NCI-H526 treated with DMSO at 0.1 percent for 48 hours (cell line): ENCODE results near the gene DDX55.
"Not testable (repeated sequence)": the region's sequence is repeated elsewhere in the genome, so short reads cannot be mapped to it uniquely, and the experiment has no call there.

Experiments
- DNase-seq: peaks from one replicate; lab custom pipeline; 2025; lab: John Stamatoyannopoulos, UW

The DDX55 gene

GRCh38 chr12:123601602-123602489 is at the start of gene DDX55:
DDX55 (plus strand) TSS chr12:123602099; CDS start chr12:123602149, 50 bp downstream.
- DNase-seq, result peak; percentile 66

- DNase-seq, result not testable (repeated sequence)
Observed at GRCh38 chr12:123554136-123554535, 47.8 kb upstream of the DDX55 start.

GRCh38 chr12:123554843-123555242 is 47.1 kb upstream of the DDX55 start:
- DNase-seq, result not testable (repeated sequence)

- not testable (repeated sequence) for DNase-seq
Observed at GRCh38 chr12:123558487-123558886, 43.4 kb upstream of the DDX55 start.

GRCh38 chr12:123559468-123559867 is 42.4 kb upstream of the DDX55 start:
- no peak for DNase-seq

- DNase-seq, result no peak
Observed at GRCh38 chr12:123571343-123571813, 30.5 kb upstream of the DDX55 start.

- DNase-seq, result no peak
Observed at GRCh38 chr12:123572391-123572790, 29.5 kb upstream of the DDX55 start.

GRCh38 chr12:123573870-123574269 is 28.0 kb upstream of the DDX55 start:
- no peak for DNase-seq

- no peak for DNase-seq
Observed at GRCh38 chr12:123576611-123577010, 25.3 kb upstream of the DDX55 start.

- DNase-seq, result no peak
Observed at GRCh38 chr12:123578243-123578642, 23.7 kb upstream of the DDX55 start.

- not testable (repeated sequence) for DNase-seq
Observed at GRCh38 chr12:123578829-123579228, 23.1 kb upstream of the DDX55 start.

- no peak for DNase-seq
Observed at GRCh38 chr12:123580772-123581171, 21.1 kb upstream of the DDX55 start.

GRCh38 chr12:123591702-123592481 is 10.0 kb upstream of the DDX55 start:
- no peak for DNase-seq

GRCh38 chr12:123595729-123596128 is 6.2 kb upstream of the DDX55 start:
- DNase-seq, result no peak

GRCh38 chr12:123597100-123597499 is 4.8 kb upstream of the DDX55 start:
- no peak for DNase-seq

GRCh38 chr12:123598522-123598921 is 3.4 kb upstream of the DDX55 start:
- no peak for DNase-seq

GRCh38 chr12:123599310-123599709 is 2.6 kb upstream of the DDX55 start:
- DNase-seq, result no peak

- DNase-seq, result no peak
Observed at GRCh38 chr12:123599721-123600120, 2.2 kb upstream of the DDX55 start.

GRCh38 chr12:123602651-123603195 is 824 bp downstream of the DDX55 start:
- DNase-seq, result no peak

- DNase-seq, result not testable (repeated sequence)
Observed at GRCh38 chr12:123603495-123603894, 1.6 kb downstream of the DDX55 start.

GRCh38 chr12:123607756-123608155 is 5.9 kb downstream of the DDX55 start:
- DNase-seq, result no peak

GRCh38 chr12:123608182-123608581 is 6.3 kb downstream of the DDX55 start:
- DNase-seq, result no peak

- no peak for DNase-seq
Observed at GRCh38 chr12:123614110-123614509, 12.2 kb downstream of the DDX55 start.
